GM12872 (cell line): ENCODE measurements around the gene CARTPT.

Source experiments
- TF ChIP-seq, protein P1 (sequence below): IDR thresholded peaks from 3 replicates; pipeline ENCODE4 v1.5.1; 2011; ENCODE audit warnings: low read depth, mild to moderate bottlenecking, low read length, moderate library complexity; ENCODE audit not compliant: insufficient read depth

CARTPT gene

DNA sequence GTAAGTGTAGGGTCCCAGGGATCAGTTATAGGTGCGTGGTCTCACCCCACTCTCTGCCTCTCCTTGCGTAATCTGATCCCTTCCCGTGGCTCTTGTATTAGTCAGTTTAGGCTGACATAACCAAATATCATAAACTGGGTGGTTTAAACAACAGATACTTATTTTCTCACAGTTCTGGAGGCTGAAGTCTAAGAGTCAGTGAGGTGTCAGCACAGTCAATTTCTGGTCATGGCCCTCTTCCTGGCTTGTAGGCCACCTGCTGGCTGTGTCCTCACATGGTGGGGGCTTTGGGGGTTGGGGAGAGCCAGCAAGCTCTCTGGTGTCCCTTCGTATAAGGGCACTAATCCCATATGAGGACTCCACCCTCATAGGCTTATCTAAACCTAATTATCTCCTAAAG, 32.3 kb downstream of the CARTPT start:
- TF ChIP-seq, protein P1, sequence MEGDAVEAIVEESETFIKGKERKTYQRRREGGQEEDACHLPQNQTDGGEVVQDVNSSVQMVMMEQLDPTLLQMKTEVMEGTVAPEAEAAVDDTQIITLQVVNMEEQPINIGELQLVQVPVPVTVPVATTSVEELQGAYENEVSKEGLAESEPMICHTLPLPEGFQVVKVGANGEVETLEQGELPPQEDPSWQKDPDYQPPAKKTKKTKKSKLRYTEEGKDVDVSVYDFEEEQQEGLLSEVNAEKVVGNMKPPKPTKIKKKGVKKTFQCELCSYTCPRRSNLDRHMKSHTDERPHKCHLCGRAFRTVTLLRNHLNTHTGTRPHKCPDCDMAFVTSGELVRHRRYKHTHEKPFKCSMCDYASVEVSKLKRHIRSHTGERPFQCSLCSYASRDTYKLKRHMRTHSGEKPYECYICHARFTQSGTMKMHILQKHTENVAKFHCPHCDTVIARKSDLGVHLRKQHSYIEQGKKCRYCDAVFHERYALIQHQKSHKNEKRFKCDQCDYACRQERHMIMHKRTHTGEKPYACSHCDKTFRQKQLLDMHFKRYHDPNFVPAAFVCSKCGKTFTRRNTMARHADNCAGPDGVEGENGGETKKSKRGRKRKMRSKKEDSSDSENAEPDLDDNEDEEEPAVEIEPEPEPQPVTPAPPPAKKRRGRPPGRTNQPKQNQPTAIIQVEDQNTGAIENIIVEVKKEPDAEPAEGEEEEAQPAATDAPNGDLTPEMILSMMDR, result no peak

DNA sequence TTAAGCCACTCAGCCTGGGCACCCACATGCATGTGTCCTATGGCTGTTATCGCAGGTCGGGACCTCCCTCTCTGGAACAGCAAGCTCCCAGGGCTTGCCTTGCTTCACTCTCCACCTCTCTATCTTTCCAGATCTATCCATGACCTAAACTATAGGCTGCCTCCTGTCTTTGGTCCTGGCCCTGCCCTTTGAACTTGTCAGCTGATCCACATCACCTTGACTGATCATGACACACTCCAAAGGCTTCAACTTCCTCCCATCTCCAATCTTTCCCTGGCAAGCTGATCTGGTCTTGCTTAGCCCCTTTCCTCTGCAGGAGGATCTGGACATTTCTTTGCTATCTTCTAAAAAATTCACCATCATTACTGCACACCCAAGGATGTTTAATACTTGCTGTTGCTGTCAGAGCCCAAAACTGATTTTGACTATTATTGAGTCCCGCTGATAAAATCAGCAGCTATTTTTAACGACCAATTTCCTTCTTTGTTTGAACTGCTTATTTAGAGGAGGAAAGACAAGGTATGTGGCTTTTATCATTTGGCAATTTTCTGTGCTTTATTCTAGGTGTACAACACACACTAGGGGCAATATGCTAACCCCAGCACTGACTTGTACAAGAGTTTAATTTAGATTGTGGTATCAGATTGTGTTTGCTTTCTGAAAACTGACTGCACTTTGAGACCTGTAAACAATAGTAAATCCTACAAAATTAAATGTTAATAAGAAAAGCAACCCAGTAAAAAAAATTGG, 33.5 kb downstream of the CARTPT start:
- TF ChIP-seq, protein P1, result no peak

- TF ChIP-seq, protein P1, result peak; percentile 71
Observed at GRCh38 chr5:71757590-71758543, 38.8 kb downstream of the CARTPT start.

DNA sequence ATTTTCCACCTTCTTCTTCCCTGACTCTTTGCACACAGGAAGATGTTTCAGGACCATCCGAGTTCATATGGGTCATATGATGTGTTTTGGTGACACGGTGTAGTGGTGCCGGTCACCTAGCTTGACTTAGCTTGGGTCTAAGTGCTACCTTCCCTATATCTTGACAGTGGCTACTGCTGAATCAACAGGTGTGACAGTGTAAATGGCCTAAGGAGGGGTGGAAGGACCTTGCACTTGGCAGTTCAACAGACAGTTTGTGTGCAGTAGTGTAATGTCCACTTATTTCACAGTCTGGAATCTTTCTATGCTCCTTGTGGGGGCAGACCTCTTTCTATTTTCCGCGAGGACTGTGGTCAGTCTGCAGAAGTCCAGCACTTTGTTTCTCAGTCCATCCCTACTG, 43.8 kb downstream of the CARTPT start:
- TF ChIP-seq, protein P1, result no peak

DNA sequence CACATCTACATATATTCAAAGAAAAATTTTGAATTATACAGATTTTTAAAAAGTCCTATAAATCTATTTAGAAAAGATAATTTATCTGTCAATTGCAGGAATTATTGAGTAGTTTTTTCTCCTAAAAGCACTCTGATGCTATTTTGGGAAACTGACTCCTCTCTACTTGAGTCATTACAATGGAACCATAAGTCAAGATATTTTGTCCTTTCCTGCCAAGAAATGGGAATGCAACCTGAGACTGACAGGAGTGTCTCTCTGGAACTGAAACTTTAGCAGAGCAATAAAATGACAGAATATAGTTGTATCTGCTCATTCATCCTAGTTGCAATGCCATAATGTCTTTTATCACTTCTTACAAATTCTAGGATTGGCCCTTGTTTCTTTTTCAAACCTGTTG, 48.6 kb downstream of the CARTPT start:
- TF ChIP-seq, protein P1, result no peak

- TF ChIP-seq, protein P1, result no peak
Observed at GRCh38 chr5:71769287-71769686, 50.2 kb downstream of the CARTPT start.

- TF ChIP-seq, protein P1, result no peak
Observed at GRCh38 chr5:71770381-71770780, 51.3 kb downstream of the CARTPT start.
